Measurements from ENCODE around the gene BIRC2. TPM values are rescaled to one million over a fixed set of nuclear protein-coding genes. Genes with fewer than 3 reads are reported as not detected.
A peak's percentile ranks its signal among the peaks of the same experiment; 100 is the strongest.

Gene BIRC2
- total and polyA plus RNA-seq, 2 of the 4 experiments (the other 2 are of a cell fraction) = 48.0 to 204 TPM

DNA sequence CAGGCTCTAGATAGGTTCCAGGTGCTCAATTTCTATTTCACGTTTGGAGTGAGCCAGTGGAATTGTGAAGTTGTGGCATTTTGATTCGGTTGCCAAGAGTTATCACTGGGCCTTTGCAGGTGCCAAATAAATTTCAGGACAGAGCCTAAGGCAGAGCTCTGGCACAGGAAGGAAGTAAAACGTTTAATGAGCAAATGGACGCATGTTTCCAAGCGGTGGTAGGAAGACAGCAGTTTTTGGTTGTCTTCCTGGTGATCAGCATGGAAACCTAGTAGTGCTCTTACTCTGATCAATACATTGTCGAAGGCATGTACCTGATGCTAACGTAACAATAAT lies 29.3 kb upstream of the BIRC2 start:
- Histone ChIP-seq H2BK120ac (ENCODE audit: low read depth, low read length) (peak overlapping the region; percentile 49; the same call in 1 of the 2 replicates), H2BK5ac (ENCODE audit: low read depth, low read length, poor library complexity, severe bottlenecking) (no peak overlapping the region), H3K9me3 (ENCODE audit: control insufficient read depth, insufficient read depth, low read length) (no peaks in the 10 kb centered on the region), H4K20me1 (ENCODE audit: insufficient read depth, low read length) (no peaks in the 10 kb centered on the region), H2AK9ac (replicated peaks; ENCODE audit: low read depth, low read length, poor library complexity) (peak overlapping the region; percentile 60), H4K8ac (ENCODE audit: low read depth in 2 of 2, low read length in 2 of 2) (no peak overlapping the region; a peak in 1 of 4 replicates), H4K5ac (ENCODE audit: low read depth, low read length) (no peak overlapping the region), H2AFZ (replicated peaks; ENCODE audit: low read length, poor library complexity) (peak overlapping the region; percentile 85), H3K27me3 (ENCODE audit: control insufficient read depth, insufficient read depth, low read length) (no peaks in the 10 kb centered on the region), H4K91ac (ENCODE audit: insufficient read depth, low read depth, low read length) (no peak overlapping the region), H2AK5ac (ENCODE audit: low read depth, low read length) (no peak overlapping the region), H3K56ac (ENCODE audit: extremely low read depth, insufficient read depth, low read length) (no peak overlapping the region), H3K18ac (ENCODE audit: low read depth, low read length) (no peak overlapping the region), H3K9ac (ENCODE audit: low read depth, low read length) (no peak overlapping the region), H3K4me2 (ENCODE audit: low read depth, low read length) (peak overlapping the region; percentile 70), H3K36me3 (ENCODE audit: control insufficient read depth, insufficient read depth, low read length) (no peaks in the 10 kb centered on the region), H2BK15ac (ENCODE audit: low read depth, low read length) (peak overlapping the region; percentile 50; the same call in 1 of the 3 replicates), H3K4me1 (ENCODE audit: control insufficient read depth, insufficient read depth, low read length) (peaks cover 5% of the 10 kb centered on the region), H2BK20ac (ENCODE audit: low read depth, low read length) (no peak overlapping the region), H3K4me3 (ENCODE audit: insufficient read depth, low read depth, low read length) (peak overlapping the region; percentile 59), H3K9me1 (ENCODE audit: insufficient read depth, low read length) (peaks cover 7% of the 10 kb centered on the region; the same call in 1 of the 2 replicates), H3K27ac (ENCODE audit: insufficient read depth, low read length) (no peak overlapping the region), H3K4ac (ENCODE audit: low read depth, low read length) (peak overlapping the region; percentile 12; the same call in 1 of the 2 replicates), H3K79me1 (ENCODE audit: low read depth in 1 of 2, low read length in 2 of 2) (peaks cover 0 to 16% of the 10 kb centered on the region in 2 experiments; a peak in 2 of 4 replicates), H3K14ac (replicated peaks; ENCODE audit: low read depth, low read length) (peak overlapping the region; percentile 69), H3K23ac (ENCODE audit: low read depth, low read length) (peak overlapping the region; percentile 48)
- dilution Hi-C loops (cut with HindIII; ENCODE audit: low sequenced_read_pairs, unreplicated experiment) (no loop called here), intact Hi-C loops (cut with micrococcal nuclease) (no loop called here), in situ Hi-C loops (cut with MboI; ENCODE audit: low sequenced_read_pairs) (no loop called here)
- ChIA-PET CTCF (no interaction called here), POLR2A (ENCODE audit: unreplicated experiment) (no interaction called here)
- TF ChIP-seq, protein P1, sequence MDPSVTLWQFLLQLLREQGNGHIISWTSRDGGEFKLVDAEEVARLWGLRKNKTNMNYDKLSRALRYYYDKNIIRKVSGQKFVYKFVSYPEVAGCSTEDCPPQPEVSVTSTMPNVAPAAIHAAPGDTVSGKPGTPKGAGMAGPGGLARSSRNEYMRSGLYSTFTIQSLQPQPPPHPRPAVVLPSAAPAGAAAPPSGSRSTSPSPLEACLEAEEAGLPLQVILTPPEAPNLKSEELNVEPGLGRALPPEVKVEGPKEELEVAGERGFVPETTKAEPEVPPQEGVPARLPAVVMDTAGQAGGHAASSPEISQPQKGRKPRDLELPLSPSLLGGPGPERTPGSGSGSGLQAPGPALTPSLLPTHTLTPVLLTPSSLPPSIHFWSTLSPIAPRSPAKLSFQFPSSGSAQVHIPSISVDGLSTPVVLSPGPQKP (IDR thresholded peaks at IDR 0.05; ENCODE audit: borderline replicate concordance, low read depth, low read length) = no peak
- TF ChIP-seq, protein P2, sequence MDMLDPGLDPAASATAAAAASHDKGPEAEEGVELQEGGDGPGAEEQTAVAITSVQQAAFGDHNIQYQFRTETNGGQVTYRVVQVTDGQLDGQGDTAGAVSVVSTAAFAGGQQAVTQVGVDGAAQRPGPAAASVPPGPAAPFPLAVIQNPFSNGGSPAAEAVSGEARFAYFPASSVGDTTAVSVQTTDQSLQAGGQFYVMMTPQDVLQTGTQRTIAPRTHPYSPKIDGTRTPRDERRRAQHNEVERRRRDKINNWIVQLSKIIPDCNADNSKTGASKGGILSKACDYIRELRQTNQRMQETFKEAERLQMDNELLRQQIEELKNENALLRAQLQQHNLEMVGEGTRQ (IDR thresholded peaks at IDR 0.05; ENCODE audit: low read depth, low read length) = no peak
- no peak for TF ChIP-seq MXI1 (IDR thresholded peaks at IDR 0.05; ENCODE audit: borderline replicate concordance, low read depth, low read length)
- no peak for TF ChIP-seq RFX5 (IDR thresholded peaks at IDR 0.05; ENCODE audit: low read depth, low read length)
- no peak for TF ChIP-seq POLR2A (IDR thresholded peaks at IDR 0.05; ENCODE audit: low read depth, low read length)
- no TSS peak for BruUV-seq (replicated peaks)
- WGBS, 2 experiments (ENCODE audit: extremely low coverage in 2 of 2, insufficient read length in 1 of 2) = 39% methylated on average over 2 of the region's 7 CpGs; no CpG with 5 or more reads in 1 of the 2 experiments
- ATAC-seq (ENCODE audit: low read depth) = no peak
- no peak for DNase-seq
